ENCODE measurements around the gene MLX. TPM values are rescaled to one million over a fixed set of nuclear protein-coding genes. Genes with fewer than 3 reads are reported as not detected.

The MLX gene
- total RNA-seq, 1 donor from 2014 or later = 26.8 TPM

GRCh38 chr17:42530952-42531454 lies 35.9 kb upstream of the MLX start:
- peaks cover 26% of the 10 kb centered on the region for H3K4me1 Mint-ChIP-seq (ENCODE audit: low read depth)
- H3K27me3 Mint-ChIP-seq = peaks cover 6% of the 10 kb centered on the region
- no peak overlapping the region for H3K4me3 Mint-ChIP-seq (ENCODE audit: low read depth)
- DNase-seq (ENCODE audit: low spot score, unreplicated experiment) = no peak
- H3K9me3 Mint-ChIP-seq (ENCODE audit: low read depth) = no peaks in the 10 kb centered on the region
- H3K36me3 Mint-ChIP-seq (ENCODE audit: insufficient read depth) = no peaks in the 10 kb centered on the region
- peak overlapping the region; percentile 75 for H3K27ac Mint-ChIP-seq
- TF ChIP-seq, protein P1, sequence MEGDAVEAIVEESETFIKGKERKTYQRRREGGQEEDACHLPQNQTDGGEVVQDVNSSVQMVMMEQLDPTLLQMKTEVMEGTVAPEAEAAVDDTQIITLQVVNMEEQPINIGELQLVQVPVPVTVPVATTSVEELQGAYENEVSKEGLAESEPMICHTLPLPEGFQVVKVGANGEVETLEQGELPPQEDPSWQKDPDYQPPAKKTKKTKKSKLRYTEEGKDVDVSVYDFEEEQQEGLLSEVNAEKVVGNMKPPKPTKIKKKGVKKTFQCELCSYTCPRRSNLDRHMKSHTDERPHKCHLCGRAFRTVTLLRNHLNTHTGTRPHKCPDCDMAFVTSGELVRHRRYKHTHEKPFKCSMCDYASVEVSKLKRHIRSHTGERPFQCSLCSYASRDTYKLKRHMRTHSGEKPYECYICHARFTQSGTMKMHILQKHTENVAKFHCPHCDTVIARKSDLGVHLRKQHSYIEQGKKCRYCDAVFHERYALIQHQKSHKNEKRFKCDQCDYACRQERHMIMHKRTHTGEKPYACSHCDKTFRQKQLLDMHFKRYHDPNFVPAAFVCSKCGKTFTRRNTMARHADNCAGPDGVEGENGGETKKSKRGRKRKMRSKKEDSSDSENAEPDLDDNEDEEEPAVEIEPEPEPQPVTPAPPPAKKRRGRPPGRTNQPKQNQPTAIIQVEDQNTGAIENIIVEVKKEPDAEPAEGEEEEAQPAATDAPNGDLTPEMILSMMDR (IDR thresholded peaks at IDR 0.05; ENCODE audit: unreplicated experiment) = no peak

DNA sequence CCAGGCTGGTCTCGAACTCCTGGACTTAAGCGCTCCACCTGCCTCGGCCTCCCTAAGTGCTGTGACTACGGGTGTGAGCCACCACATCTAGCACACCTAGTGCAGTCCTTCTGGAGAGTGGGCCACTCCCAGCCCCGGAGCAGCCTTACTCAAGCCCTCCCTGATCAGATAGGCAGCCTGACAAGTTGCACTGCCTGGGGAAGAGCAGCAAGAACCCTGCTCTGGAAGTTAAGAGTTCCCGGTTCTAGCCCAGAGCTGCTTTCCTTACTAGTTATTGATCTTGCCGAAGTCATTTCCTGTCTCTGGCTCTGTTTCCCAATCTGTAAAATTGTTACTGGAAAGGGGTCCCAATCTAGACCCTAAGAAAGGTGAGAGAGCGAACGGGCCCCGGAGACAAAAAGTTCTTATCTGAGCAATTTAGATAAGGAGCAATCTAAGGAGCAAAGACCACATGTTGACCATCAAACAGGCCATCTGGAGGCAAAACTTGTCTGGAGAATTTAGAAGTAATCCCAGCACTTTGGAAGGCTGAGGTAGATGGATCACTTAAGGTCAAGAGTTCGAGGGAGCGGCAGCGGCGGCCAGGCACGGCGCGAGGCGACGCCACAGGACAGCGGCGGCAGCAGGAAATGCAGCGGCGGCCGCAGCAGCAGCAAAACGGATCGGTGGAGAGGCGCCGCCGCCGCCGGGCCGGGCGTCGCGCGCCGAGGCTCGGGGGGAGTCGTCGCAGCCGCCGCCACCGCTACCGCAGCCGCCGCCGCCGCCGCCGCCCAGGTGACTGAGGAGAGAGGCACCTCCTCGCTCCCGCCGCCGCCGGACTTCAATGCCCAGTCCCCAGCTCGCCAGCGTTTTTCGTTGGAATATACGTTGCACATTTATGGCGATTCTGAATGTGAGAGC lies 35.2 kb upstream of the MLX start:
- Mint-ChIP-seq H3K4me1 (ENCODE audit: low read depth) (peaks cover 28% of the 10 kb centered on the region), H3K9me3 (ENCODE audit: low read depth) (no peaks in the 10 kb centered on the region), H3K27ac (peak overlapping the region; percentile 93), H3K36me3 (ENCODE audit: insufficient read depth) (no peaks in the 10 kb centered on the region), H3K4me3 (ENCODE audit: low read depth) (peak overlapping the region; percentile 61), H3K27me3 (peaks cover 6% of the 10 kb centered on the region)
- TF ChIP-seq, protein P1 (IDR thresholded peaks at IDR 0.05; ENCODE audit: unreplicated experiment) = peak; percentile 54
- peak; percentile 42 for DNase-seq (ENCODE audit: low spot score, unreplicated experiment)

- Mint-ChIP-seq H3K27ac (peak overlapping the region; percentile 79), H3K4me3 (ENCODE audit: low read depth) (peak overlapping the region; percentile 73), H3K27me3 (peaks cover 6% of the 10 kb centered on the region), H3K9me3 (ENCODE audit: low read depth) (no peaks in the 10 kb centered on the region), H3K4me1 (ENCODE audit: low read depth) (peaks cover 25% of the 10 kb centered on the region), H3K36me3 (ENCODE audit: insufficient read depth) (peaks cover 3% of the 10 kb centered on the region)
- DNase-seq (ENCODE audit: low spot score, unreplicated experiment) = no peak
- TF ChIP-seq, protein P1 (IDR thresholded peaks at IDR 0.05; ENCODE audit: unreplicated experiment) = no peak
These were observed 31.5 kb upstream of the MLX start for GRCh38 chr17:42535155-42536047.

DNA sequence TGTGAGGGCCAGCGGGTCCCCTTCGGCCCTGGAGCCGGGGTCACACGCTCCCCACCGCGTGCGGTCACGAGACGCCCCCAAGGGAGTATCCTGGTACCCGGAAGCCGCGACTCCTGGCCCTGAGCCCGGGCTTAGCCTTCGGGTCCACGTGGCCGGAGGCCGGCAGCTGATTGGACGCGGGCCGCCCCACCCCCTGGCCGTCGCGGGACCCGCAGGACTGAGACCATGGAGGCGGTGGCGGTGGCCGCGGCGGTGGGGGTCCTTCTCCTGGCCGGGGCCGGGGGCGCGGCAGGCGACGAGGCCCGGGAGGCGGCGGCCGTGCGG lies 30.9 kb upstream of the MLX start, which contains the start of gene NAGLU:
Gene NAGLU, plus strand, starts transcription at position 194 of the 324 bp plus-strand sequence. Its CDS starts 32 bp downstream, at position 226.
- peak within 1 kb of the TSS; percentile 87 for H3K27ac Mint-ChIP-seq
- H3K27me3 Mint-ChIP-seq = peaks cover 6% of the 10 kb centered on the region
- TF ChIP-seq, protein P1 (IDR thresholded peaks at IDR 0.05; ENCODE audit: unreplicated experiment) = no peak
- H3K36me3 Mint-ChIP-seq (ENCODE audit: insufficient read depth) = peaks cover 5% of the 10 kb centered on the region
- H3K9me3 Mint-ChIP-seq (ENCODE audit: low read depth) = no peaks in the 10 kb centered on the region
- DNase-seq (ENCODE audit: low spot score, unreplicated experiment) = peak; percentile 72
- H3K4me3 Mint-ChIP-seq (ENCODE audit: low read depth) = peak within 1 kb of the TSS; percentile 73
- H3K4me1 Mint-ChIP-seq (ENCODE audit: low read depth) = peaks cover 21% of the 10 kb centered on the region

Measured in progenitor cell of endocrine pancreas (in vitro differentiated cells).